HCT116 (cell line): ENCODE results near the gene ERP27. TPM values are rescaled to one million over a fixed set of nuclear protein-coding genes. Genes with fewer than 3 reads are reported as not detected.

ENCODE experiments used
- ATAC-seq: fragments of 200-7000 bp; cut with Tn5 transposase; 2 replicates; pipeline ENCODE4 v1.9.1; 2020; ENCODE audit warnings: mild to moderate bottlenecking, moderate library complexity
- BruUV-seq: library from RNA; stranded (reverse); fragments of 400-500 nt; replicated peaks from 2 replicates; lab custom pipeline; 2021; lab: Mats Ljungman, UMichigan
- CTCF ChIA-PET: fragments of 300-600 bp; sonication (Branson Sonifier 250); formaldehyde crosslinking; loops from one replicate; lab custom pipeline; 2021; ENCODE audit warnings: antibody characterized with exemption; lab: Charles Lee
- POLR2A ChIA-PET: fragments of 300-600, 350-600 bp; sonication (Branson Sonifier 250); formaldehyde crosslinking; loops from one replicate; lab custom pipeline; 2021; ENCODE audit warnings: antibody characterized with exemption; lab: Charles Lee
- RAD21 ChIA-PET, 2 experiments: fragments of 300-600 bp; sonication (Branson Sonifier 250); formaldehyde crosslinking; loops; one replicate each; lab custom pipeline; 2023; ENCODE audit warnings: low total read pairs in 2 of 2; ENCODE audit not compliant: uncharacterized antibody in 2 of 2, unreplicated experiment in 2 of 2, low non-redundant PET in 1 of 2; lab: Charles Lee
- DNase-seq: peaks from one replicate; pipeline ENCODE4 v3.0.0-alpha.2; 2010; ENCODE audit warnings: low read depth, low spot score
- H2AFZ ChIP-seq: fragments of 200-600 bp; shearing (Covaris generic), sonication (generic); 2 replicates; pipeline ENCODE4 v1.6.1; 2017; ENCODE audit warnings: low read depth, mixed run types, mixed read lengths, antibody characterized with exemption, low read length; ENCODE audit not compliant: poor library complexity, severe bottlenecking
- H3K27ac ChIP-seq: 2 replicates; pipeline ENCODE4 v1.5.1; 2012; ENCODE audit warnings: low read depth, low read length
- H3K27me3 ChIP-seq: fragments of 200-600 bp; sonication (generic); 2 replicates; pipeline ENCODE4 v1.6.1; 2016; ENCODE audit warnings: mixed run types, low read length, mixed read lengths; ENCODE audit not compliant: insufficient read depth
- H3K36me3 ChIP-seq, 2 experiments: fragments of 200-500 bp in 1 of 2; fragments of 200-600 bp in 1 of 2; sonication (Bioruptor generic) in 1 of 2; sonication (generic) in 1 of 2; 2 replicates each; pipeline versions ENCODE4 v1.5.1 to v1.6.1; 2014 to 2016; ENCODE audit warnings: low read length in 2 of 2, inconsistent platforms in 1 of 2, mixed read lengths in 1 of 2, mixed run types in 1 of 2; ENCODE audit not compliant: insufficient read depth in 2 of 2, control insufficient read depth in 1 of 2
- H3K4me1 ChIP-seq, 2 experiments: fragments of 200-600 bp in 1 of 2; sonication (generic) in 1 of 2; 2 replicates each; pipeline versions ENCODE4 v1.5.1 to v1.6.1; 2012 to 2017; ENCODE audit warnings: low read length in 2 of 2, inconsistent platforms in 1 of 2, mild to moderate bottlenecking in 1 of 2, mixed read lengths in 1 of 2, mixed run types in 1 of 2, moderate library complexity in 1 of 2; ENCODE audit not compliant: insufficient read depth in 2 of 2, control insufficient read depth in 1 of 2
- H3K4me2 ChIP-seq: fragments of 200-600 bp; sonication (generic); 2 replicates; pipeline ENCODE4 v1.6.1; 2017; ENCODE audit warnings: mixed run types, low read length, mixed read lengths
- H3K4me3 ChIP-seq, 2 experiments: fragments of 200-600 bp in 1 of 2; sonication (generic) in 1 of 2; replicated peaks in 1 of 2; 2 replicates each; pipeline ENCODE4 v1.5.1; 2011 to 2016; ENCODE audit warnings: low read length in 2 of 2, control low read depth in 1 of 2, low read depth in 1 of 2, mild to moderate bottlenecking in 1 of 2, mixed read lengths in 1 of 2, mixed run types in 1 of 2
- H3K79me2 ChIP-seq: fragments of 200-600 bp; sonication (generic); 2 replicates; pipeline ENCODE4 v1.6.1; 2017; ENCODE audit warnings: mild to moderate bottlenecking, mixed run types, low read length, moderate library complexity, mixed read lengths; ENCODE audit not compliant: insufficient read depth
- H3K9ac ChIP-seq: fragments of 200-600 bp; sonication (generic); 2 replicates; pipeline ENCODE4 v1.6.1; 2016; ENCODE audit warnings: low read length, mixed read lengths
- H3K9me2 ChIP-seq: fragments of 200-600 bp; sonication (generic), shearing (Covaris generic); 2 replicates; pipeline ENCODE4 v1.6.1; 2017; ENCODE audit warnings: mixed run types, mild to moderate bottlenecking, moderate library complexity; ENCODE audit not compliant: insufficient read depth
- H3K9me3 ChIP-seq, 2 experiments: fragments of 200-500 bp in 1 of 2; fragments of 200-600 bp in 1 of 2; sonication (Bioruptor generic) in 1 of 2; sonication (generic) in 1 of 2; 2 replicates each; pipeline ENCODE4 v1.6.1; 2014 to 2017; ENCODE audit warnings: low read length in 2 of 2, mixed read lengths in 2 of 2, inconsistent platforms in 1 of 2, low read depth in 1 of 2, mild to moderate bottlenecking in 1 of 2, mixed run types in 1 of 2, moderate library complexity in 1 of 2; ENCODE audit not compliant: control insufficient read depth in 1 of 2, insufficient read depth in 1 of 2
- H4K20me1 ChIP-seq: fragments of 200-600 bp; sonication (generic), shearing (Covaris generic); 2 replicates; pipeline ENCODE4 v1.6.1; 2017; ENCODE audit warnings: mixed run types, mild to moderate bottlenecking, moderate library complexity; ENCODE audit not compliant: insufficient read depth
- CEBPB ChIP-seq: IDR thresholded peaks from 2 replicates; pipeline ENCODE4 v1.6.1; 2012; ENCODE audit warnings: low read depth
- CTCF ChIP-seq, 3 experiments: fragments of 200-600 bp in 1 of 3; sonication (generic) in 1 of 3; IDR thresholded peaks in 2 of 3; conservative IDR thresholded peaks in 1 of 3; 2 replicates each; pipeline ENCODE4 v1.5.1; 2012 to 2017; ENCODE audit warnings: low read depth in 2 of 3, low read length in 2 of 3, antibody characterized with exemption in 1 of 3, borderline replicate concordance in 1 of 3, control low read depth in 1 of 3, mild to moderate bottlenecking in 1 of 3, mixed read lengths in 1 of 3, mixed run types in 1 of 3, moderate library complexity in 1 of 3; ENCODE audit not compliant: insufficient read depth in 1 of 3
- EGR1 ChIP-seq: IDR thresholded peaks from 2 replicates; pipeline ENCODE4 v1.6.1; 2012; ENCODE audit warnings: low read depth
- ELF1 ChIP-seq: IDR thresholded peaks from 2 replicates; pipeline ENCODE4 v1.6.1; 2012; ENCODE audit warnings: low read depth, borderline replicate concordance
- EZH2 ChIP-seq: fragments of 200-600 bp; sonication (generic); IDR thresholded peaks from 2 replicates; pipeline ENCODE4 v1.6.1; 2017; ENCODE audit warnings: antibody characterized with exemption, mixed run types
- EZH2phosphoT487 ChIP-seq: fragments of 200-600 bp; IDR thresholded peaks from 2 replicates; pipeline ENCODE4 v1.6.1; 2018; ENCODE audit warnings: antibody characterized with exemption, borderline replicate concordance
- FOSL1 ChIP-seq: IDR thresholded peaks from 2 replicates; pipeline ENCODE4 v1.6.1; 2012; ENCODE audit warnings: low read depth
- JUND ChIP-seq: IDR thresholded peaks from 2 replicates; pipeline ENCODE4 v1.6.1; 2012
- MAX ChIP-seq: IDR thresholded peaks from 2 replicates; pipeline ENCODE4 v1.6.1; 2012
- POLR2AphosphoS5 ChIP-seq: IDR thresholded peaks from 2 replicates; pipeline ENCODE4 v1.6.1; 2011; ENCODE audit warnings: mild to moderate bottlenecking, low read depth, low read length, moderate library complexity
- RAD21 ChIP-seq: IDR thresholded peaks from 2 replicates; pipeline ENCODE4 v1.6.1; 2012; ENCODE audit warnings: low read depth, mild to moderate bottlenecking
- REST ChIP-seq: IDR thresholded peaks from 2 replicates; pipeline ENCODE4 v1.6.1; 2012; ENCODE audit warnings: low read depth
- SIN3A ChIP-seq: IDR thresholded peaks from 2 replicates; pipeline ENCODE4 v1.6.1; 2012; ENCODE audit warnings: low read depth
- SP1 ChIP-seq: IDR thresholded peaks from 2 replicates; pipeline ENCODE4 v1.6.1; 2012; ENCODE audit warnings: low read depth
- SRF ChIP-seq: IDR thresholded peaks from 2 replicates; pipeline ENCODE4 v1.6.1; 2012; ENCODE audit warnings: low read depth
- TCF7L2 ChIP-seq: IDR thresholded peaks from 2 replicates; pipeline ENCODE4 v1.7.0; 2011; ENCODE audit warnings: borderline replicate concordance, inconsistent platforms; ENCODE audit not compliant: insufficient read depth, insufficient read length; ENCODE audit errors: extremely low read depth
- ZFX ChIP-seq: fragments of 450-650 bp; IDR thresholded peaks from 2 replicates; pipeline ENCODE4 v1.6.1; 2017
- ZNF274 ChIP-seq: fragments of 200-500 bp; sonication (Bioruptor generic); IDR thresholded peaks from 2 replicates; pipeline ENCODE4 v1.6.1; 2014; ENCODE audit warnings: mild to moderate bottlenecking, low read depth, low read length, inconsistent platforms
- intact Hi-C: fragments of 100-400 bp; cut with micrococcal nuclease; formaldehyde crosslinking; loops from 2 replicates; pipeline ENCODE4 v1.10.0; 2022
- total RNA-seq: library from RNA; stranded (reverse); gene quantifications from one replicate; pipeline ENCODE4 v1.2.1, GENCODE V29; 2021; ENCODE audit not compliant: unreplicated experiment
- TF ChIP-seq, protein P1 (sequence below): IDR thresholded peaks from 2 replicates; pipeline ENCODE4 v1.6.1; 2012

Gene ERP27
- total RNA-seq, 1 experiment from 2014 or later = 0.39 TPM

DNA sequence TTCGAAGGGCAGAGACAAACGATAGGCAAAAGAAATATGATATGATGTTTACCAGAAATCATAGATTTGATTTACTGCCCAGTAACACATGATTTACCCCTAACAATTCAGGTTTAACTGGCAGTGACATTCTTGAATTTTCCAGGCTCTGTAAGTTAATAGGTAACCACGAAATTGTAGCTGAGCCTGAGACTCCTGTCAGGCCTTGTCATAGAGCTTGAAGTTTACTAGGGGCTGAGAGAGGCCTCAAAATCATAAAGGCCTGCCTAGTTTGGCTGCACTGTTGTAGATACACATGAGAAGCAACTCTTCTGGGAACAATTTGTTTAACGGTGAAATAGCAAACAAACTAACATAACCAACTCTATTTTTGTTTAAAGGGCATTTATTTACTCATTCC lies 3.3 kb downstream of the ERP27 start:
- Histone ChIP-seq H3K9me2 (no peaks in the 10 kb centered on the region; the same call in 1 of the 2 replicates), H3K27ac (no peak overlapping the region), H3K4me2 (no peak overlapping the region), H3K4me3 (no peak overlapping the region), H3K79me2 (no peaks in the 10 kb centered on the region), H3K27me3 (no peaks in the 10 kb centered on the region), H3K9ac (no peak overlapping the region), H3K4me1 (peaks cover 6 to 17% of the 10 kb centered on the region in 2 experiments; a peak in 3 of 4 replicates), H4K20me1 (no peaks in the 10 kb centered on the region), H2AFZ (no peak overlapping the region), H3K9me3 (no peaks in the 10 kb centered on the region), H3K36me3 (no peaks in the 10 kb centered on the region)
- ChIA-PET POLR2A (no interaction called here), RAD21 (no interaction called here), CTCF (no interaction called here)
- no TSS peak for BruUV-seq
- no peak for ATAC-seq
- DNase-seq = no peak
- no peak for TF ChIP-seq RAD21
- TF ChIP-seq REST = no peak
- no peak for TF ChIP-seq ELF1
- TF ChIP-seq SRF = no peak
- TF ChIP-seq JUND = no peak
- TF ChIP-seq SP1 = no peak
- no peak for TF ChIP-seq CTCF (IDR thresholded peaks at IDR 0.05 in 2 of 3, conservative IDR thresholded peaks at IDR 0.05 in 1 of 3; ENCODE audit: borderline replicate concordance in 1 of 3, insufficient read depth in 1 of 3, low read depth in 2 of 3, low read length in 2 of 3)
- no peak for TF ChIP-seq FOSL1
- TF ChIP-seq MAX = no peak
- no peak for TF ChIP-seq TCF7L2
- no peak for TF ChIP-seq ZFX
- TF ChIP-seq, protein P1, sequence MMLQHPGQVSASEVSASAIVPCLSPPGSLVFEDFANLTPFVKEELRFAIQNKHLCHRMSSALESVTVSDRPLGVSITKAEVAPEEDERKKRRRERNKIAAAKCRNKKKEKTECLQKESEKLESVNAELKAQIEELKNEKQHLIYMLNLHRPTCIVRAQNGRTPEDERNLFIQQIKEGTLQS = no peak
- TF ChIP-seq CEBPB = no peak
- no peak for TF ChIP-seq ZNF274
- no peak for TF ChIP-seq EGR1
- no peak for TF ChIP-seq POLR2AphosphoS5
- no peak for TF ChIP-seq EZH2
- no peak for TF ChIP-seq SIN3A
- no peak for TF ChIP-seq EZH2phosphoT487
- intact Hi-C loops = no loop called here
